ENCODE results near the gene DLGAP4.
A peak's percentile ranks its signal among the peaks of the same experiment; 100 is the strongest.

The DLGAP4 gene

DNA sequence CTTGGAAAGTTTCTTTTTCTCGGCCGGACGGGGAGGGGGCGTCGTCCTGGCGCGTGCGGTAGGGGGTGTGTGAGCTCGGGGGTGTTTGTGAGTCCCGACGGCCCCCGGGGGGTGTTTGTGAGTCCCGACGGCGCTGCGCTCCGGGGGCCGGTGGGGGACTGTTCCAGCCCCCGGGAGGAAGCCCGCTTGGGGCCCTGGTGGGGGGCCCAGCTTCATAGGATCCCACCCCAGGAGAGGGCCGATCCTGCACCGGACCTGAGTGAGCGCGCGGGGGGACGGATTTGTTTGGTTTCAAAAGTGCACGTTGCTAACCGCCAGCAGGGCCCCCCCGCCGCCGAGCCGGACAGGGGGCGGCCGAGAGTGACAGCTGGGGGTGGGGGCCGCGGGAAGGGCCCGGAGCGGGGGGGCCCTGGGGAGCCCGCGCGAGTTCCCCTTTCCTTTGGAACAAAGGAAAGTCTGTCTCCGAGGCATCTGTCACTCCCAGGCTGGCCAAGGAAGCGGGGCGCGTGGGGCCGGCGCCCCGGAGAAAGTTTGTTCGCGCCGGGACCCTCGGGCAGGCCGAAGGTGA, 267.7 kb downstream of the DLGAP4 start:
- DNase-seq = peak; percentile 64

DNA sequence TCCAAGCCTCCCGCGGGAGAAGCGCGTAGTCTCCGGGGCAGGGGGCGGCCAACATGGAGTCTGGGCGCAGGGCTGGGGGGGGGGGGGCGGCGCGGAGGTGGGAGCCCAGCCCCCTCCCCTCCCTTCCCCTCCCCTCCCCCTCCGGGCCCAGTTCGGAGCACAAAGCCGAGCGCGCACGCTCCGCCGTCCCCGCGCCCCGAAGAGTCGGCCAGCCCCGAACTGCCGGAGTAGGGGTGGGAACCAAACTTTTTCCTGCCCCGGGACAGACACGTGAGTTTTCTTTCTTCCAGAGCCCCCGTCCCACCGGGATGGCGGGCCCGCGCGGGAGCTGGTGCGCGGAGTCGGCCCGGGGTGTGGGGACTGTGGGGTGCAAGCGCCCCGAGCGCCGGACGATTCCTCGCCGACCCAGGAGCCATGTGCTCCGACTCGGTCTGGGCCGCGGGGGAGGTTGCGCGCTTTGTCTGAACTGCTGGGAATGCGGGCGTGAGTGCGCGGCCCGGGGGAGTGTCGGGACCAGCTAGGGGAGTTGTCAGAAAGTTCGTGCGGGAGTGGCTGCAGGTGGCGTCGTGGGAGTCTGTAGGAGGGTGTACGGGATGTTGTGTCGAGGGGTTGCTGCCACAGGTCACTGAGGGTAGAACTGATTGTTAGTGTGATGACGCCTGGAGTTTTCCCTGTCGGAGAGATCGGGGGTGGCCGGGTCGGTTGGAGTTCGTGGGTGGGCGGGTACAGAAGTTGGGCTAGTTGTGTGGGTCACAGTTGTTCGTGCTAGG, 268.4 kb downstream of the DLGAP4 start:
- DNase-seq = peak; percentile 68

DNA sequence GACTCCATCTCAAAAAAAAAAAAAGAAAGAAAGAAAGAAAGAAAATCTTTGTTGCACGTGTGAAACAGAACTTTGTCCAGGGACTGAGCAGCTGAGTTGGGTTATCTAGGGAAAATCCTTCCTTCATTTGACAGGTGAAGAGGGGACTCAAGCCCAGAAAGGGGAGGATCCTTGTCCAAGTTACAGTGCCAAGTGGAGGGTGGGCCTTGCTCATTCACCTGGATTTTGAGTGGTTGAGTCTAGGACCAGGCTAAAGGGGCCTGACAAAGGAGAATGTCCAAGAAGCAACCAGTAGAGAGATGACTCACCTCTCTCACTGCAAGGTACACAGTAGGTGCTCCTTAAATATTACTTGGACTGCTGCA, 269.9 kb downstream of the DLGAP4 start:
- no peak for DNase-seq

All from OCI-M1 (cell line).